ENCODE measurements around the gene OR2M7. TPM values are rescaled to one million over a fixed set of nuclear protein-coding genes. Genes with fewer than 3 reads are reported as not detected.

OR2M7 gene
- total and polyA plus RNA-seq, 2 donors (not counting 3 experiments of a cell fraction or from before 2014, with no cell fraction given), result not detected

DNA sequence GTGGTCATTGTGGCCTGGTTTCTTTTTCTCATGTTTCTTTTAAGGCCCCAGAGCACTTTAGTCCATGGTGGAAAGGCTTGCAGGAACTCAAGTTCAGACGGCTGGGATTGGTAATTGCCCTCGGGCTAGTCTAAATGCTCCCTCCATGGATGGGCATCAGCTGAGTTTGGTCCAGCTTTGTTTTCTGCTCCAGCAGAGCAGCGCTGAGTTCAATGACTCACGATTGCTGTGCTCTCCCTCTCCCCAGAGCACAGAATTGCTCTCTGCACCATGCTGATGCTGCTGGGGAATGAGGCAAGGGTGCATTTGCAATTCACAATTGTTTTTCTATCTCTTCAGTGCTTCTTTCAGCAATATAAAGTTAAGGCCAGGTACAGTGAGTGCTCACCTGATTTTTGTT, 49.4 kb upstream of the OR2M7 start:
- intact Hi-C loops (cut with micrococcal nuclease) (no loop called here), dilution Hi-C loops (cut with MboI; ENCODE audit: extremely low pct_ligation_motif_present, low sequenced_read_pairs) (no loop called here)
- no peaks in the 10 kb centered on the region for H4K20me1 ChIP-seq (replicated peaks; ENCODE audit: control insufficient read depth, extremely low read depth, insufficient read depth, low read length)
- H3K27ac ChIP-seq (ENCODE audit: insufficient read depth, low read depth, low read length), result no peak overlapping the region
- H3K4me3 ChIP-seq (replicated peaks in 1 of 3; ENCODE audit: insufficient read depth in 1 of 3, low read depth in 1 of 3, low read length in 3 of 3), result no peak overlapping the region
- TF ChIP-seq EZH2 (IDR thresholded peaks at IDR 0.05; ENCODE audit: borderline replicate concordance, low read depth, low read length, severe bottlenecking), result no peak
- TF ChIP-seq POLR2AphosphoS5 (IDR thresholded peaks at IDR 0.05; ENCODE audit: insufficient read depth, low read depth, low read length), result no peak
- no peaks in the 10 kb centered on the region for H3K36me3 ChIP-seq (ENCODE audit: control insufficient read depth in 2 of 2, extremely low read depth in 1 of 2, insufficient read depth in 2 of 2, low read length in 2 of 2)
- no peaks in the 10 kb centered on the region for H3K79me2 ChIP-seq (ENCODE audit: control insufficient read depth, insufficient read depth, low read length)
- no peaks in the 10 kb centered on the region for H3K27me3 ChIP-seq (ENCODE audit: control insufficient read depth in 2 of 2, insufficient read depth in 2 of 2, low read length in 2 of 2)
- no peaks in the 10 kb centered on the region for H3K9me1 ChIP-seq (replicated peaks; ENCODE audit: control insufficient read depth, extremely low read depth, insufficient read depth, low read length)
- no peaks in the 10 kb centered on the region for H3K4me1 ChIP-seq (ENCODE audit: control insufficient read depth, extremely low read depth, insufficient read depth, low read length)
- H2AFZ ChIP-seq (ENCODE audit: low read depth, low read length), result no peak overlapping the region
- ChIA-PET POLR2A (no interaction called here), CTCF (no interaction called here)
- no peak overlapping the region for H3K9ac ChIP-seq (replicated peaks; ENCODE audit: extremely low read depth, insufficient read depth, low read length)
- no peak for FAIRE-seq
- no peak overlapping the region for H3K4me2 ChIP-seq (ENCODE audit: insufficient read depth, low read length)
- DNase-seq (ENCODE audit: low read depth, low spot score), result no peak
- BruUV-seq (replicated peaks), result no TSS peak
- H3K9me3 ChIP-seq (replicated peaks; ENCODE audit: control insufficient read depth, insufficient read depth, low read length), result no peaks in the 10 kb centered on the region

DNA sequence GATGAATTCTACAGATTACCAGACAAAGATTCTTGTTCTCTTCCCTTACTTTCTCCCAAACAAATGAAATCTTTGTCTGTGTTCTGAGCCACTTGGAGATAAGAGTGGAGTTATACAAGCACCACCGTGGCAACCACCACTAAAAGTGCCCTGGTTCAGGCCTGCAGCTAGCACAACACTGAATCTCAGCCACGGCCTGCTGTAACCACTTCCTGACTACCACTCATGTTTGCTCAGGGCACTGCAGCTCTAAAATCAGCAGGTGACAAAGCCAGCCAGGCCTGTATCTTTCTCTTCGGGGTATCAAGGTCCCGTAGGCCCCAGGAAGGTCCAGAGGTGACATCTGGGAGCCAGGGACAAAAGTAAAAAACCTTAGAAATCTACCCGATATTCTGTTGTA, 48.0 kb upstream of the OR2M7 start:
- Histone ChIP-seq H4K20me1 (replicated peaks; ENCODE audit: control insufficient read depth, extremely low read depth, insufficient read depth, low read length) (no peaks in the 10 kb centered on the region), H3K79me2 (ENCODE audit: control insufficient read depth, insufficient read depth, low read length) (no peaks in the 10 kb centered on the region), H3K4me2 (ENCODE audit: insufficient read depth, low read length) (no peak overlapping the region), H3K27me3 (ENCODE audit: control insufficient read depth in 2 of 2, insufficient read depth in 2 of 2, low read length in 2 of 2) (no peaks in the 10 kb centered on the region), H3K36me3 (ENCODE audit: control insufficient read depth in 2 of 2, extremely low read depth in 1 of 2, insufficient read depth in 2 of 2, low read length in 2 of 2) (no peaks in the 10 kb centered on the region), H3K9ac (replicated peaks; ENCODE audit: extremely low read depth, insufficient read depth, low read length) (no peak overlapping the region), H2AFZ (ENCODE audit: low read depth, low read length) (no peak overlapping the region), H3K9me3 (replicated peaks; ENCODE audit: control insufficient read depth, insufficient read depth, low read length) (no peaks in the 10 kb centered on the region), H3K4me1 (ENCODE audit: control insufficient read depth, extremely low read depth, insufficient read depth, low read length) (no peaks in the 10 kb centered on the region), H3K4me3 (replicated peaks in 1 of 3; ENCODE audit: insufficient read depth in 1 of 3, low read depth in 1 of 3, low read length in 3 of 3) (no peak overlapping the region), H3K27ac (ENCODE audit: insufficient read depth, low read depth, low read length) (no peak overlapping the region), H3K9me1 (replicated peaks; ENCODE audit: control insufficient read depth, extremely low read depth, insufficient read depth, low read length) (no peaks in the 10 kb centered on the region)
- POLR2A ChIA-PET, result no interaction called here
- dilution Hi-C loops (cut with MboI; ENCODE audit: extremely low pct_ligation_motif_present, low sequenced_read_pairs), result no loop called here
- intact Hi-C loops (cut with micrococcal nuclease), result no loop called here
- TF ChIP-seq, protein P1, sequence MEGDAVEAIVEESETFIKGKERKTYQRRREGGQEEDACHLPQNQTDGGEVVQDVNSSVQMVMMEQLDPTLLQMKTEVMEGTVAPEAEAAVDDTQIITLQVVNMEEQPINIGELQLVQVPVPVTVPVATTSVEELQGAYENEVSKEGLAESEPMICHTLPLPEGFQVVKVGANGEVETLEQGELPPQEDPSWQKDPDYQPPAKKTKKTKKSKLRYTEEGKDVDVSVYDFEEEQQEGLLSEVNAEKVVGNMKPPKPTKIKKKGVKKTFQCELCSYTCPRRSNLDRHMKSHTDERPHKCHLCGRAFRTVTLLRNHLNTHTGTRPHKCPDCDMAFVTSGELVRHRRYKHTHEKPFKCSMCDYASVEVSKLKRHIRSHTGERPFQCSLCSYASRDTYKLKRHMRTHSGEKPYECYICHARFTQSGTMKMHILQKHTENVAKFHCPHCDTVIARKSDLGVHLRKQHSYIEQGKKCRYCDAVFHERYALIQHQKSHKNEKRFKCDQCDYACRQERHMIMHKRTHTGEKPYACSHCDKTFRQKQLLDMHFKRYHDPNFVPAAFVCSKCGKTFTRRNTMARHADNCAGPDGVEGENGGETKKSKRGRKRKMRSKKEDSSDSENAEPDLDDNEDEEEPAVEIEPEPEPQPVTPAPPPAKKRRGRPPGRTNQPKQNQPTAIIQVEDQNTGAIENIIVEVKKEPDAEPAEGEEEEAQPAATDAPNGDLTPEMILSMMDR (IDR thresholded peaks at IDR 0.05; ENCODE audit: extremely low read depth in 1 of 2, insufficient read depth in 1 of 2, low read depth in 1 of 2, low read length in 2 of 2), result no peak
- no peak for TF ChIP-seq JUN (IDR thresholded peaks at IDR 0.05; ENCODE audit: borderline replicate concordance, insufficient read depth, insufficient read length, low read depth)
- no peak for TF ChIP-seq MYC (IDR thresholded peaks at IDR 0.05; ENCODE audit: low read depth, low read length)
- no peak for TF ChIP-seq FOS (IDR thresholded peaks at IDR 0.05; ENCODE audit: borderline replicate concordance, insufficient read depth, low read length)
- TF ChIP-seq POLR2A (IDR thresholded peaks at IDR 0.05; ENCODE audit: low read depth, low read length), result no peak
- no peak for TF ChIP-seq GATA2 (IDR thresholded peaks at IDR 0.05; ENCODE audit: insufficient read depth, insufficient read length, low read depth, low read length)
- TF ChIP-seq, protein P2, sequence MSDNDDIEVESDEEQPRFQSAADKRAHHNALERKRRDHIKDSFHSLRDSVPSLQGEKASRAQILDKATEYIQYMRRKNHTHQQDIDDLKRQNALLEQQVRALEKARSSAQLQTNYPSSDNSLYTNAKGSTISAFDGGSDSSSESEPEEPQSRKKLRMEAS (IDR thresholded peaks at IDR 0.05; ENCODE audit: insufficient read depth, insufficient read length), result no peak
- TF ChIP-seq EZH2 (IDR thresholded peaks at IDR 0.05; ENCODE audit: borderline replicate concordance, low read depth, low read length, severe bottlenecking), result no peak
- TF ChIP-seq POLR2AphosphoS5 (IDR thresholded peaks at IDR 0.05; ENCODE audit: insufficient read depth, low read depth, low read length), result no peak
- BruUV-seq (replicated peaks), result no TSS peak
- CTCF ChIA-PET, result no interaction called here
- FAIRE-seq, result no peak
- no peak for DNase-seq (ENCODE audit: low read depth, low spot score)

Data from endothelial cell of umbilical vein (primary cell).